GM21786 (cell line): Measurements from ENCODE around the gene SF3A1.

Experiments
- ATAC-seq: cut with Tn5 transposase; IDR thresholded peaks from one replicate; pipeline ENCODE4 v1.9.1; 2021; ENCODE audit not compliant: unreplicated experiment

Gene SF3A1

DNA sequence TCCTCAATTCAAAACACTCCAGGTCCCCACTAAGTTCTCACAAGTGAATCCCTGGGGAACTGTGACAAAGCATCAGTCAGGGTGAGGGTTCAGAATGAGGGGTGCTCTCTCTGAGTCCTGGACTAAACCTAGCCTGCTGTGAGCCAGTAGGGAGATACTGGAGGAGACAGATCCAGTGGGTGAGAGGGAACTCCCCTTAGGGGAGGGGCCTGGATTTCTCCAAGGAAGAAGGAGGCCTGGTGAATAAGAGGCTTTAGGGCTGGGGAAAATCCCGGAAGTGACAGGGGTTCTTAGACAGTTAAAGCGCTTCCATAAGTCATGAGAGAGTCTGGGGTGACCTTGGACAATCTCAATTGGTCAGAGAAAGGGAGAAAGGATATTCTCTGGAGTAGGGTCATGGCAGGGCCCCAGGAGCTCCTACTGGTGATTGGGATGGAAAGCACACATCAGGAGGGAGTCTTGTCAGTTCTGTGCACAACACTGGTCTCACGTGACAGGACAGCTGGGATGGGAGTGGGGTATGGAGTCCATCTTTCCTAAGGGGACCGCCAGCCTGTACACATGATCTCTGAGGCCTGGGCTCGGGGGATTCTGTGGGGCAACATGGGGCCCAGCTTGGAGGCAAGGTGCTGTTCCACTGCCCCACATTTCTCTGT, 31.5 kb downstream of the SF3A1 start:
- no peak for ATAC-seq

DNA sequence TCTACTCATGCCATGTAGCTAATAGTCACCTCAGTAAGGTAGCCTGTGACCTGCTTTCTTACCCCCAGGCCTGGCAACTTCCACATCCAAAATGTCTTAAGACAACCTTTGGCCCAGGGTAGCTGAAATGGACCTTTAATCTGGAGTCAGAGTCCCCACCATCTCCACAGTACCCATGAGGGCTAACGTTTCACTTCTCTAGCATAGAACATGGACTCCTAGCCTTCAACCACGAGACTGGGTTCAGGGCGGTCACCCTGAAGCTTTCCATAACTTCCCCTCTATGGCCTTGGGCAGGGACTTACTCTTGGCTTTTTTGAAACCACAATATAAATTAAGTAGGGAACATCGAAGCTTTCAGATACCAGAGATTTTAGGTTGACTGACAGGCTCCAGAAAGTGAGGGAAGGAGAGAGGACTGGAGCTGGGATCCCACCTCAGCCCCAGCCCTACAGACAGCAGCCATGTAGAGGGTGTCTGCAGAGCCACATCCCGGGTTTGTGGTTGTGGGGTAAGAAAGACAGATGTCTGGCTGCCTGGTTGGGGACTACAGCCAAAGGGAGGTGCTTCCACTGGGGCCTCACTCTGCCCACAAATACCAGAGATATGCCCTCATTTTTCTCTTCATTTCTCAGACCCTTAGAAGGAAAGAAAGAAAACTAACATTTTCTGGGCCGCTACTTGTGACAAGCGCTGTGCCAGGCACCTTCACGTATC, 32.5 kb downstream of the SF3A1 start:
- ATAC-seq = no peak

DNA sequence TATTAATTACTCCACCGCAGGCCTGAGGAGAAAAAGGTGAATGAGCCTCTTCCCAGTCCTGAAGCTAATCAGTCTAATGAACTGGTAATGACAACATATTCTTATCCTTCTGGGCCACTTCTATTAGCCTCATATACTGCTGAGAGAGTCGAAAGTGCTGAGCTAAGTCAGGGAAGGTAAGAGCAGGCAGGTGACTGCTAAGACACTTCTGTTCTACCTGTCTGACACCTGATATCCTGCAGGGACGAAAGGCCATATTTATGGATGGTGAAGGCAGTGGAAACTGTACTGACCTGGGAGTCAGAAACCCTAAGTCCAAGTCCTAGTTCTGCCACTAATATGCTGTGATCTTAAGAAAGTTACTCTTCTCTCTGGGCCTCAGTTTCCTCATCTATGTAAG, 33.4 kb downstream of the SF3A1 start:
- no peak for ATAC-seq

GRCh38 chr22:30321461-30321860, 35.2 kb downstream of the SF3A1 start:
- no peak for ATAC-seq

DNA sequence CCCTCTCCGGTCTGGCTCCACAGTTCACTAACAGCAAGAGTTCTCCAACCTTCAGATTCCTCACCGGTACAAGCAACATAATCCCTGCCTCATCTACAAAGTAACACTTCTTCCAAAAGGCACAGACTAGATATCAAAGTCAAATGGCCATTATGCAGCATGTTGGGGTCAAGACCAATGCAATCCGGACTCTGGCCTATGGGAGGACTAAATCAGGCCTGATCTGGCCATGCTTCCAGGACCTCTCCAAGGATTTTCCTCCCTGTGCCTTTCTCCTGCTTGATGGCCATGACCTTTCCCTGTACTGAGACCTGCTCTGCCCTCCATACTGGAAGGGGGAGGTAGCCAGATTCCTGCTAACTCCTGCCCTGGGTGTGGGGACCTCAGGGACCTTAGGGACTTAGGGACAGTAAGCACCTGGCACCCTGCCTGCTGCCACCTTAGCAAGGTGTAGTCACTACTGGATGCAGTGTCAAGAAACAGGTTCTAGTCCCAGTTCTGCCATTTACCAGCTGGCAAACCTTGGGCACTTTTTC, 36.6 kb downstream of the SF3A1 start:
- ATAC-seq = no peak

DNA sequence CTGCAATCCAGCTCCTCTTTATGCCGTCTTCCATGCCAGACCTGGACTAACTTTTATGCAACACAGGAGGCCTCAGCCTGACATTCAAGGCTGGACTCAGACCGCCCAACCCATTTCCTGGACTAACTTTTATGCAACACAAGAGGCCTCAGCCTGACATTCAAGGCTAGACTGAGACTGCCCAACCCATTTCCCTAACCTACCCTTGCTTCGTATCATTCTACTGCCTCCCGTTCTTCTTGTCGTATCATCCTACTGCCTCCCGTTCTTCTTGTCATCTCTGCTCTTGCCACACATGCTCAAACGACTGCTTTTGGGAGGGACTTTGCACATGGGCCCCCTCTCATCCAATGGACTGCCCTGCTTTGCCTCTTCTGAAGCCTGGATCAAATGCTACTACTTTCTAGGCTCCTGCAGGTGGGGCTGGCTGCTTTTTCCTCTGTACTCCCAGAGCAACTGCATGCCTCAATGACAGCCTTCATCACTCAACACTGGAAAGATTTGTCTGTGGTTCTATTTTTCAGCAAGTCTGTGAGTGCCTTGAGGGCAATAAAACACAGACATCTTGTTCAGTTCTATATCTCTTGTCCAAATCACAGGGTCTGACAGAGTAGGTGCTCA, 37.8 kb downstream of the SF3A1 start:
- ATAC-seq = no peak

DNA sequence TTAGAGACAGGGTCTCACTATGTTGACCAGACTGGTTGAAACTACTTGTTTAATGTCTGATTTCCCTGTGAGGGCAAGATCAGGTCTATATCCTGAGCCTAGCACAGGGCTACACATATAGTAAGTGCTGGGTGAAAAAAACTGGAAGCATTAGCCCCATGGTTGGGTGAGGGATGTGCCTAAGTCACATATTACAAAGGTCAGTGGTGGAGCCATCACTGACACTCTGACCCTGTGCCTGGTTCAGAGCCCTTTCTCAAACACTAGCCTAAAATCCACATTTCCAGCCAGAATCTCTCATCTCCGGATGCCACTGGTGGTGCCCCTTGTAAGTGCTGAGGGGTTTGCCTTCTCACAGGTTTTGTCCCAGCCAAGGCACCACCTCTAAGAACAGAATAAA, 38.9 kb downstream of the SF3A1 start:
- no peak for ATAC-seq

- ATAC-seq = no peak
These were observed 40.6 kb downstream of the SF3A1 start for GRCh38 chr22:30315962-30316576.

GRCh38 chr22:30314915-30315314, 41.8 kb downstream of the SF3A1 start:
- ATAC-seq = no peak

DNA sequence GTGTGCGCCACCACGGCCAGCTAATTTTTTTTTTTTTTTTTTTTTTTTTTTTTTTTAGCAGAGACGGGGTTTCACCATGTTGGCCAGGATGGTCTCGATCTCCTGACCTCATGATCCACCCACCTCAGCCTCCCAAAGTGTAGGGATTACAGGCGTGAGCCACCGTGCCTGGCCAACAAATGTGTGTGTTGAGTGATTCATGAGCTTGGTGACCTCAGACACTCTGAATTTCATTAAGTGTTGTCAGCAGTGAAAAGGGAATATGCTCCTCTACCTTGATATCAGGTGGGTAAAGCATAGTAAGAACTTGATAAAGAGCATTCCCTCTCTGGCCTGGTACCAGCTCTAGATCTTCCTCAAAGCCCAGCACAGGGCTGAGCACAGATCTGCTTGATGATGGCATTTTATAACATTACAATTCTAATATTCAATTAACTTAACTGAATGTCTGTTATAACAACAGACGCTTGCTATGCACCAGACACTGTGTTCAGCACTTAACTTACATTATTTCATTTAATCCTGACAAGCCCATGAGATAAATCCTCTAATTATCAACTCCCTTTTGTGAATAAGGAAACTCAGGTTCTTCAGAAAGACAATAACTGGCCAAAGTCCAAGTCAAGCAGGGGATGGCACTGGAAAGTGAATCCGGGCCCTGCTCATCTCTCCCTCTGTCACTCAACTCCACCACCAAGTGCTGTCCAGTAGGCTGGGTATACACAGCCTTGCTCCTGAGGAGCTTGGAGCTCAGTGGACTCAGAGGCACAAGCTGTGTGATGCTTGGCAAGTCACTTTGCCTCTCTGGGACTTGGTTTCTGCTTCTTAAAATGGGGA, 42.9 kb downstream of the SF3A1 start:
- ATAC-seq = no peak

DNA sequence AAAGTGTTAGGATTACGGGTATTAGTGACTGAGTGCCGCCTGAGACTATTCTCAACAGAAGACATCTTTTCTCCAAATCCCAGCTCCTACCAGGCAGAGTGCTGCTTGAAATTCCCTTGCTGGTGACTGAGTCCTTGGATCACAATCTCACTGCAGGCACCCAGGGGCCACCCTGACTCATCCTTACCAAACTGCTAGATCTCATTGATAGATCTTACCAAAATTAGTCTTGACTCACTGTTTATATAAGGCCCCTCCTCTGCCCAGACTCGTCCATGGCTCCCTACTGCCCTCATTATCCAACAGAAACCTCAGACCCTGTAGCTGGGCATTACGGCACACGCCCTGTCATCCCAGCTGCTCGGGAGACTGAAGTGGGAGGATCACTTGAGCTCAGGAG, 44.6 kb downstream of the SF3A1 start:
- no peak for ATAC-seq

DNA sequence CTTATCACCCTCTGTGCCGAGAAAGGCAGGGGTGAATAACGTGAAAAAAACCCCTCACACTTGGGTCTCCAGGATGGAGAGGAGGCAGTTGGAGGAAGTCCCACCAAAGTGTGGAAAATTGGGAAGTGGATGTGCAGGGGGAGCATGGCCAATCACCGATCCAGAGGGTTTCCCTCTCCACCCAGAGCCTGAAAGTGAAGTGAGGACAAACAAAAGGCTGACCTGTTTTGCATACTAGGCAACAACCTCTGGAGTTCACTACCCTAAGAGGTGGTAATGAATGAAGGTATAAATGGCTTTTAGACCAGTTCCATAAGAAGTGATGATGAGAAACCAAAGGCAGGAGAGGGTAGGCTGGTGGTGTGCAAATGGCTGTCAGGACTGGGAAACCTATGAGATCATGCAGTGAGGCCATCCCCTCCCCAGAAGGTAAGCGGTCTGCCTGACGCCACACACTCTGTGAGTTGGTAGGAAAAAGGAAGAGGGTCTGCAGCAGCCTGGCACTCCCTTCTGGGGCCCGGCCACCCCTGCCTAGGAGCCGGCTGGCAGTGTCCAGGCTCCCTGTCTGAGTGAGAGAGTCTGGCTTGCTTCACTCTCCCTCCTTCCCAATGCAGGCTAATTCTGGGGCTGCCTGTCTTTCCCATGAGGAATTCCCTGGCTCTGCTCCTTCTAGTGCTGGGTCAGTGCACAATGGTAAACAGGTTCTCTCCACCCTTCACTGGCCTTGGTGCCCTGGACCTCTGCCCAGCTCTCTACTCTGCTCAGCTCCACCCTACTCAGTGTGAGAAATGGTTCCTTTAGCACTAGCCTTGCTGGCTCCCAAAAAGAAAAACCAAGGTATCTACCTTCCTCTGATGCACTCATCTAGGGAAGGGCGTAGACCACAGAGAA, 45.6 kb downstream of the SF3A1 start:
- ATAC-seq = no peak

- no peak for ATAC-seq
These were observed 46.5 kb downstream of the SF3A1 start for GRCh38 chr22:30309951-30310741.

GRCh38 chr22:30308518-30309230, 48.0 kb downstream of the SF3A1 start:
- no peak for ATAC-seq

DNA sequence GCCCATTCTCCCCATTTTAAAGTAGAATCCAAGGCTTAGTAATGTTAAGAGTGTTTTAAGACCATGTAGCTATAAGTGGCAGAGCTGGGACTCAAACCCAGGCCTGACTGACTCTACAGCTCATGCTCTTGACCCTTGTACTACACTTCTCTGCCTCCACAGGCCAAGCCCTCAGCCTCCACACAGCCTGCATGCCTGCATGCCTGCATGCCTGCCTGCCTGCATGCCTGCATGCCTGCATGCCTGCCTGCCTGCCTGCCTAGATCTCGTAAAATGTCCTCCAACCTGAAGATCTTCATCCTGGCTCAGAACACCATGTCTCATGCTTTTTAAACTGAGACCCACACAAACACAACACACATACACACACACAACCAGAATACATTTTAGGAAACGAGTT, 48.6 kb downstream of the SF3A1 start:
- no peak for ATAC-seq

DNA sequence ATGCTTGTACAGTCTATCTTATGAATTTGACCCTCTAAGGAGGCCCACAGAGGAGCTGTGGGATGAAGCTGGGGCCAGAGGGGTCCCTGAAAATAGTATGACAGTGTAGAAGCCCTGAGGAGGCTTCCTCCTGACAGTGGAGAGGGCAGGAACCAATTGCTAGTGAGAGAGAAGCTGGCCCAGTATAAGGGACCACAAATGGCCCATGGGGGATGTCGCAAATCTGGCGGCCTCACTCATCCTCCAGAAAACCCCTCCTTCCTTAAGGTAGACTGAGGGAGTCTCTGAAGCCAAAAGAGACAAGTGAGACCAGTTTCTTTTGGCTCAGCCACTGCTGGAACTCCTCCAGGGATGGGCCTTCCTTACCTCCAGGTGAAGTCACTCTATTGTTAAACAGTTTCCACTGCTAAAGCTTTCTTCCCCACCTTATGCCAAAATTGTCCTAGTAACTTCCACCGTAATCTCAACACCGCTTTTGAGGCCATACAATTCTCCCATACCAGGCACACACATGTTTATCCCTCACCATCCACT, 49.6 kb downstream of the SF3A1 start:
- ATAC-seq = no peak

DNA sequence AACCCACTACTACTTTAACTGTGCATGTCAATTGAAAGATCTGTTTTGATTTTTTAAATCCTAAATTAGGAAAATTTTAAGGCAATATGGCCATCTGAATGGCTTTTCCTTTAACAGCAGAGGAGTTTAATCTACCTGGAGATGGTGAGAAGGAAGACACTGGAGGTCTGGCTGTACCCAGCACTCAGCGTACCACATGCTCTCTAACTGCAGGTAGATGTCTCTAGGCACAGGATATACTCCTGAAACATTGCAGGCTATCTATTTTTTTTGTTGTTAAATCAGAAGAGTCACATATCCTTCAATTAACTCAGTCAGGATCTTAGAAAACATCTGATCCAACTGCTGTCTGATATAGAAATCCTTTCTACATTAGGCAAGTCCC, 50.1 kb downstream of the SF3A1 start:
- ATAC-seq = no peak
